ENCODE results near the gene WDR4. TPM values are rescaled to one million over a fixed set of nuclear protein-coding genes. Genes with fewer than 3 reads are reported as not detected.

WDR4 gene
- total and polyA plus RNA-seq, 2 of the 4 experiments (the other 2 are of a cell fraction) = 11.3 to 20.8 TPM

GRCh38 chr21:42835211-42835610, 44.1 kb downstream of the WDR4 start:
- CTCF ChIA-PET = no interaction called here
- Histone ChIP-seq H3K4me3 (ENCODE audit: insufficient read depth, low read depth, low read length) (no peak overlapping the region), H3K14ac (replicated peaks; ENCODE audit: low read depth, low read length) (no peak overlapping the region), H3K27me3 (ENCODE audit: control insufficient read depth, insufficient read depth, low read length) (no peaks in the 10 kb centered on the region), H2AK5ac (ENCODE audit: low read depth, low read length) (no peak overlapping the region), H3K36me3 (ENCODE audit: control insufficient read depth, insufficient read depth, low read length) (peaks cover 7% of the 10 kb centered on the region), H4K5ac (ENCODE audit: low read depth, low read length) (no peak overlapping the region), H3K23ac (ENCODE audit: low read depth, low read length) (no peak overlapping the region), H2BK5ac (ENCODE audit: low read depth, low read length, poor library complexity, severe bottlenecking) (no peak overlapping the region), H3K18ac (ENCODE audit: low read depth, low read length) (no peak overlapping the region), H4K8ac (ENCODE audit: low read depth in 2 of 2, low read length in 2 of 2) (no peak overlapping the region), H3K9ac (ENCODE audit: low read depth, low read length) (no peak overlapping the region), H4K20me1 (ENCODE audit: insufficient read depth, low read length) (0 out of 2 replicates have a peak, but pooled peaks cover under 1% of the 10 kb centered on the region), H2AK9ac (replicated peaks; ENCODE audit: low read depth, low read length, poor library complexity) (no peak overlapping the region), H3K4ac (ENCODE audit: low read depth, low read length) (no peak overlapping the region), H4K91ac (ENCODE audit: insufficient read depth, low read depth, low read length) (no peak overlapping the region), H2BK15ac (ENCODE audit: low read depth, low read length) (no peak overlapping the region), H3K79me1 (ENCODE audit: low read depth in 1 of 2, low read length in 2 of 2) (peaks cover 0 to 2% of the 10 kb centered on the region in 2 experiments; a peak in 1 of 4 replicates), H3K4me2 (ENCODE audit: low read depth, low read length) (no peak overlapping the region), H3K27ac (ENCODE audit: insufficient read depth, low read length) (no peak overlapping the region), H3K9me3 (ENCODE audit: control insufficient read depth, insufficient read depth, low read length) (no peaks in the 10 kb centered on the region), H2AFZ (replicated peaks; ENCODE audit: low read length, poor library complexity) (no peak overlapping the region), H3K4me1 (ENCODE audit: control insufficient read depth, insufficient read depth, low read length) (no peaks in the 10 kb centered on the region), H3K56ac (ENCODE audit: extremely low read depth, insufficient read depth, low read length) (no peak overlapping the region), H2BK120ac (ENCODE audit: low read depth, low read length) (no peak overlapping the region), H2BK20ac (ENCODE audit: low read depth, low read length) (no peak overlapping the region), H3K9me1 (ENCODE audit: insufficient read depth, low read length) (peaks cover 8% of the 10 kb centered on the region; the same call in 1 of the 2 replicates)
- DNase-seq (no peak), ATAC-seq (ENCODE audit: low read depth) (no peak)
- in situ Hi-C loops (cut with MboI; ENCODE audit: low sequenced_read_pairs) = loop anchor here (25.0 kb wide), 1 partner anchor 673 kb away; no protein-coding TSS in a partner anchor
- BruUV-seq (replicated peaks) = no TSS peak
- dilution Hi-C loops (cut with HindIII; ENCODE audit: low sequenced_read_pairs, unreplicated experiment) = no loop called here
- intact Hi-C loops (cut with micrococcal nuclease) = no loop called here
- POLR2A ChIA-PET (ENCODE audit: unreplicated experiment) = no interaction called here
- no peak for TF ChIP-seq SMC3 (IDR thresholded peaks at IDR 0.05; ENCODE audit: low read depth, low read length)
- no peak for TF ChIP-seq CEBPB (IDR thresholded peaks at IDR 0.05; ENCODE audit: low read depth, low read length)
- TF ChIP-seq RAD21 (IDR thresholded peaks at IDR 0.05; ENCODE audit: low read length) = no peak
- TF ChIP-seq USF2 (IDR thresholded peaks at IDR 0.05; ENCODE audit: low read depth, low read length) = no peak
- TF ChIP-seq RCOR1 (IDR thresholded peaks at IDR 0.05; ENCODE audit: insufficient replicate concordance, low read length) = no peak
- no peak for TF ChIP-seq BHLHE40 (IDR thresholded peaks at IDR 0.05; ENCODE audit: low read depth, low read length)
- TF ChIP-seq MAZ (IDR thresholded peaks at IDR 0.05; ENCODE audit: borderline replicate concordance, low read depth, low read length) = no peak
- no peak for TF ChIP-seq ELK1 (IDR thresholded peaks at IDR 0.05; ENCODE audit: borderline replicate concordance, low read depth, low read length)
- TF ChIP-seq POLR2A (IDR thresholded peaks at IDR 0.05; ENCODE audit: low read depth, low read length) = no peak
- TF ChIP-seq MXI1 (IDR thresholded peaks at IDR 0.05; ENCODE audit: borderline replicate concordance, low read depth, low read length) = no peak
- no peak for TF ChIP-seq CTCF (conservative IDR thresholded peaks at IDR 0.05; ENCODE audit: low read depth, low read length)
- no peak for TF ChIP-seq RFX5 (IDR thresholded peaks at IDR 0.05; ENCODE audit: low read depth, low read length)
- TF ChIP-seq MAFK (IDR thresholded peaks at IDR 0.05; ENCODE audit: low read depth, low read length) = no peak
- TF ChIP-seq NFE2L2 (IDR thresholded peaks at IDR 0.05; ENCODE audit: low read depth, low read length) = no peak
- 95% methylated on average over 3 of the region's 6 CpGs; no CpG with 5 or more reads in 1 of the 2 experiments for WGBS, 2 experiments (ENCODE audit: extremely low coverage in 2 of 2, insufficient read length in 1 of 2)
